ENCODE measurements around the gene ARL4C.

ARL4C gene

GRCh38 chr2:234502919-234503285 lies 6.0 kb upstream of the ARL4C start:
- Histone ChIP-seq H3K9me3 (no peaks in the 10 kb centered on the region), H3K36me3 (no peaks in the 10 kb centered on the region), H3K4me3 (ENCODE audit: low read depth, low read length) (no peak overlapping the region), H3K27me3 (no peaks in the 10 kb centered on the region), H3K4me1 (peaks cover 14% of the 10 kb centered on the region)
- no peak for TF ChIP-seq CTCF (IDR thresholded peaks at IDR 0.05; ENCODE audit: low read depth, low read length)
- DNase-seq = no peak

- H3K36me3 ChIP-seq = no peaks in the 10 kb centered on the region
- H3K9me3 ChIP-seq = no peaks in the 10 kb centered on the region
- no peak for TF ChIP-seq CTCF (IDR thresholded peaks at IDR 0.05; ENCODE audit: low read depth, low read length)
- peaks cover 14% of the 10 kb centered on the region for H3K4me1 ChIP-seq
- no peaks in the 10 kb centered on the region for H3K27me3 ChIP-seq
- no peak for DNase-seq
- no peak overlapping the region for H3K4me3 ChIP-seq (ENCODE audit: low read depth, low read length)
These were observed 5.5 kb upstream of the ARL4C start for GRCh38 chr2:234502285-234502918.

- peak; percentile 73 for DNase-seq
These were observed 3.6 kb upstream of the ARL4C start for GRCh38 chr2:234500394-234501006.

GRCh38 chr2:234497594-234498235 lies 834 bp upstream of the ARL4C start:
- Histone ChIP-seq H3K9me3 (no peaks in the 10 kb centered on the region), H3K27me3 (no peaks in the 10 kb centered on the region), H3K4me1 (peaks cover 4% of the 10 kb centered on the region), H3K36me3 (no peaks in the 10 kb centered on the region), H3K4me3 (ENCODE audit: low read depth, low read length) (peak overlapping the region; percentile 56)
- no peak for DNase-seq
- no peak for TF ChIP-seq CTCF (IDR thresholded peaks at IDR 0.05; ENCODE audit: low read depth, low read length)

More at GRCh38 chr2:234500394-234501006, 3.6 kb upstream of the ARL4C start:
- no peak overlapping the region for H3K4me3 ChIP-seq (ENCODE audit: low read depth, low read length)
- no peaks in the 10 kb centered on the region for H3K9me3 ChIP-seq
- H3K4me1 ChIP-seq = peaks cover 10% of the 10 kb centered on the region
- TF ChIP-seq CTCF (IDR thresholded peaks at IDR 0.05; ENCODE audit: low read depth, low read length) = peak; percentile 76
- H3K36me3 ChIP-seq = no peaks in the 10 kb centered on the region
- H3K27me3 ChIP-seq = no peaks in the 10 kb centered on the region

GRCh38 chr2:234496055-234496834 lies 636 bp downstream of the ARL4C start:
- DNase-seq = peak; percentile 58
- TF ChIP-seq CTCF (IDR thresholded peaks at IDR 0.05; ENCODE audit: low read depth, low read length) = no peak
- Histone ChIP-seq H3K36me3 (no peaks in the 10 kb centered on the region), H3K4me1 (no peaks in the 10 kb centered on the region), H3K4me3 (ENCODE audit: low read depth, low read length) (peak overlapping the region; percentile 82), H3K27me3 (no peaks in the 10 kb centered on the region), H3K9me3 (no peaks in the 10 kb centered on the region)
